ENCODE results near the gene STXBP5L.
"Not testable (repeated sequence)": the region's sequence is repeated elsewhere in the genome, so short reads cannot be mapped to it uniquely, and the experiment has no call there.

Gene STXBP5L

GRCh38 chr3:121232309-121233225 is 324.6 kb downstream of the STXBP5L start:
- no peak for DNase-seq

- no peak for DNase-seq
Measured at GRCh38 chr3:121243208-121243607, 335.2 kb downstream of the STXBP5L start.

GRCh38 chr3:121252676-121253075 is 344.7 kb downstream of the STXBP5L start:
- DNase-seq, result no peak

GRCh38 chr3:121269389-121269788 is 361.4 kb downstream of the STXBP5L start:
- DNase-seq, result no peak

- no peak for DNase-seq
Measured at GRCh38 chr3:121274411-121274810, 366.4 kb downstream of the STXBP5L start.

- DNase-seq, result no peak
Measured at GRCh38 chr3:121295452-121295851, 387.4 kb downstream of the STXBP5L start.

GRCh38 chr3:121295979-121296378 is 388.0 kb downstream of the STXBP5L start:
- DNase-seq, result no peak

- DNase-seq, result no peak
Measured at GRCh38 chr3:121324320-121324719, 416.3 kb downstream of the STXBP5L start.

- DNase-seq, result no peak
Measured at GRCh38 chr3:121330118-121330517, 422.1 kb downstream of the STXBP5L start.

- DNase-seq, result no peak
Measured at GRCh38 chr3:121330634-121331033, 422.6 kb downstream of the STXBP5L start.

- DNase-seq, result not testable (repeated sequence)
Measured at GRCh38 chr3:121355960-121356359, 448.0 kb downstream of the STXBP5L start.

GRCh38 chr3:121362035-121362734 is 454.2 kb downstream of the STXBP5L start:
- no peak for DNase-seq

- not testable (repeated sequence) for DNase-seq
Measured at GRCh38 chr3:121388308-121388707, 480.3 kb downstream of the STXBP5L start.

- DNase-seq, result not testable (repeated sequence)
Measured at GRCh38 chr3:121395967-121396366, 488.0 kb downstream of the STXBP5L start.

- not testable (repeated sequence) for DNase-seq
Measured at GRCh38 chr3:121398051-121398450, 490.0 kb downstream of the STXBP5L start.

GRCh38 chr3:121399820-121400219 is 491.8 kb downstream of the STXBP5L start:
- no peak for DNase-seq

GRCh38 chr3:121405631-121406030 is 497.6 kb downstream of the STXBP5L start:
- DNase-seq, result no peak

GRCh38 chr3:121411523-121411922 is 503.5 kb downstream of the STXBP5L start:
- DNase-seq, result no peak

GRCh38 chr3:121414924-121415323 is 506.9 kb downstream of the STXBP5L start:
- DNase-seq, result no peak

- no peak for DNase-seq
Measured at GRCh38 chr3:121418182-121418581, 510.2 kb downstream of the STXBP5L start.

GRCh38 chr3:121424549-121424948 is 516.5 kb downstream of the STXBP5L start:
- DNase-seq, result no peak

- no peak for DNase-seq
Measured at GRCh38 chr3:121430664-121431215, 522.7 kb downstream of the STXBP5L start.

- peak; percentile 14 to 36 for DNase-seq
Measured at GRCh38 chr3:121431726-121432517, 523.9 kb downstream of the STXBP5L start.

Measured in stimulated activated CD4-positive, alpha-beta T cell treated with anti-CD3 and anti-CD28 coated beads, Interleukin-2, amount 100 ng/mL, for 24 hours (primary cell).